GM19043 (cell line): ENCODE data around the gene TMEM273.

Experiments used
- ATAC-seq: cut with Tn5 transposase; IDR thresholded peaks from one replicate; pipeline ENCODE4 v1.9.1; 2021; ENCODE audit warnings: low read depth; ENCODE audit not compliant: unreplicated experiment

TMEM273 gene

GRCh38 chr10:49120911-49121310 lies 67.3 kb downstream of the TMEM273 start:
- no peak for ATAC-seq

GRCh38 chr10:49119746-49120145 lies 68.4 kb downstream of the TMEM273 start:
- ATAC-seq: no peak

- no peak for ATAC-seq
These were observed 69.6 kb downstream of the TMEM273 start for GRCh38 chr10:49118430-49119074.

- no peak for ATAC-seq
These were observed 70.7 kb downstream of the TMEM273 start for GRCh38 chr10:49117376-49118070.

- ATAC-seq: no peak
These were observed 71.4 kb downstream of the TMEM273 start for GRCh38 chr10:49116509-49117375.

GRCh38 chr10:49115796-49116508 lies 72.2 kb downstream of the TMEM273 start:
- ATAC-seq: no peak

GRCh38 chr10:49115015-49115795 lies 73.0 kb downstream of the TMEM273 start, which contains the start of gene VSTM4:
Gene VSTM4 (minus strand): TSS chr10:49115522. CDS start chr10:49115485, 37 bp downstream.
- ATAC-seq: no peak

GRCh38 chr10:49114718-49115014 lies 73.5 kb downstream of the TMEM273 start:
- no peak for ATAC-seq

- ATAC-seq: no peak
These were observed 74.5 kb downstream of the TMEM273 start for GRCh38 chr10:49113741-49114141.

GRCh38 chr10:49112851-49113250 lies 75.3 kb downstream of the TMEM273 start:
- ATAC-seq: no peak

- no peak for ATAC-seq
These were observed 76.1 kb downstream of the TMEM273 start for GRCh38 chr10:49112098-49112497.

GRCh38 chr10:49111320-49111698 lies 76.9 kb downstream of the TMEM273 start:
- no peak for ATAC-seq

- no peak for ATAC-seq
These were observed 77.4 kb downstream of the TMEM273 start for GRCh38 chr10:49110684-49111319.

GRCh38 chr10:49109669-49110340 lies 78.4 kb downstream of the TMEM273 start:
- no peak for ATAC-seq

GRCh38 chr10:49108656-49109055 lies 79.5 kb downstream of the TMEM273 start:
- ATAC-seq: no peak

GRCh38 chr10:49107887-49108267 lies 80.3 kb downstream of the TMEM273 start:
- ATAC-seq: no peak

- no peak for ATAC-seq
These were observed 80.9 kb downstream of the TMEM273 start for GRCh38 chr10:49107111-49107886.

- ATAC-seq: no peak
These were observed 81.7 kb downstream of the TMEM273 start for GRCh38 chr10:49106451-49106850.
